Panc1 (cell line): ENCODE results near the gene ACSL6.
A peak's percentile ranks its signal among the peaks of the same experiment; 100 is the strongest.

ENCODE experiments used
- TF ChIP-seq, protein P1 (sequence below): fragments of 450-650 bp; IDR thresholded peaks from 2 replicates; pipeline ENCODE4 v1.5.1; 2017; ENCODE audit warnings: mild to moderate bottlenecking
- TF ChIP-seq, protein P2 (sequence below), 2 experiments: IDR thresholded peaks; 2 replicates each; pipeline ENCODE4 v1.6.1; 2011 to 2012; ENCODE audit warnings: low read depth in 2 of 2, control low read depth in 1 of 2, low read length in 1 of 2, mild to moderate bottlenecking in 1 of 2, moderate library complexity in 1 of 2; ENCODE audit not compliant: insufficient read depth in 1 of 2

- TF ChIP-seq, protein P1, sequence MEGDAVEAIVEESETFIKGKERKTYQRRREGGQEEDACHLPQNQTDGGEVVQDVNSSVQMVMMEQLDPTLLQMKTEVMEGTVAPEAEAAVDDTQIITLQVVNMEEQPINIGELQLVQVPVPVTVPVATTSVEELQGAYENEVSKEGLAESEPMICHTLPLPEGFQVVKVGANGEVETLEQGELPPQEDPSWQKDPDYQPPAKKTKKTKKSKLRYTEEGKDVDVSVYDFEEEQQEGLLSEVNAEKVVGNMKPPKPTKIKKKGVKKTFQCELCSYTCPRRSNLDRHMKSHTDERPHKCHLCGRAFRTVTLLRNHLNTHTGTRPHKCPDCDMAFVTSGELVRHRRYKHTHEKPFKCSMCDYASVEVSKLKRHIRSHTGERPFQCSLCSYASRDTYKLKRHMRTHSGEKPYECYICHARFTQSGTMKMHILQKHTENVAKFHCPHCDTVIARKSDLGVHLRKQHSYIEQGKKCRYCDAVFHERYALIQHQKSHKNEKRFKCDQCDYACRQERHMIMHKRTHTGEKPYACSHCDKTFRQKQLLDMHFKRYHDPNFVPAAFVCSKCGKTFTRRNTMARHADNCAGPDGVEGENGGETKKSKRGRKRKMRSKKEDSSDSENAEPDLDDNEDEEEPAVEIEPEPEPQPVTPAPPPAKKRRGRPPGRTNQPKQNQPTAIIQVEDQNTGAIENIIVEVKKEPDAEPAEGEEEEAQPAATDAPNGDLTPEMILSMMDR = peak; percentile 50; the same call in 1 of the 2 replicates
- TF ChIP-seq, protein P2, sequence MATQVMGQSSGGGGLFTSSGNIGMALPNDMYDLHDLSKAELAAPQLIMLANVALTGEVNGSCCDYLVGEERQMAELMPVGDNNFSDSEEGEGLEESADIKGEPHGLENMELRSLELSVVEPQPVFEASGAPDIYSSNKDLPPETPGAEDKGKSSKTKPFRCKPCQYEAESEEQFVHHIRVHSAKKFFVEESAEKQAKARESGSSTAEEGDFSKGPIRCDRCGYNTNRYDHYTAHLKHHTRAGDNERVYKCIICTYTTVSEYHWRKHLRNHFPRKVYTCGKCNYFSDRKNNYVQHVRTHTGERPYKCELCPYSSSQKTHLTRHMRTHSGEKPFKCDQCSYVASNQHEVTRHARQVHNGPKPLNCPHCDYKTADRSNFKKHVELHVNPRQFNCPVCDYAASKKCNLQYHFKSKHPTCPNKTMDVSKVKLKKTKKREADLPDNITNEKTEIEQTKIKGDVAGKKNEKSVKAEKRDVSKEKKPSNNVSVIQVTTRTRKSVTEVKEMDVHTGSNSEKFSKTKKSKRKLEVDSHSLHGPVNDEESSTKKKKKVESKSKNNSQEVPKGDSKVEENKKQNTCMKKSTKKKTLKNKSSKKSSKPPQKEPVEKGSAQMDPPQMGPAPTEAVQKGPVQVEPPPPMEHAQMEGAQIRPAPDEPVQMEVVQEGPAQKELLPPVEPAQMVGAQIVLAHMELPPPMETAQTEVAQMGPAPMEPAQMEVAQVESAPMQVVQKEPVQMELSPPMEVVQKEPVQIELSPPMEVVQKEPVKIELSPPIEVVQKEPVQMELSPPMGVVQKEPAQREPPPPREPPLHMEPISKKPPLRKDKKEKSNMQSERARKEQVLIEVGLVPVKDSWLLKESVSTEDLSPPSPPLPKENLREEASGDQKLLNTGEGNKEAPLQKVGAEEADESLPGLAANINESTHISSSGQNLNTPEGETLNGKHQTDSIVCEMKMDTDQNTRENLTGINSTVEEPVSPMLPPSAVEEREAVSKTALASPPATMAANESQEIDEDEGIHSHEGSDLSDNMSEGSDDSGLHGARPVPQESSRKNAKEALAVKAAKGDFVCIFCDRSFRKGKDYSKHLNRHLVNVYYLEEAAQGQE (IDR thresholded peaks at IDR 0.05; ENCODE audit: insufficient read depth in 1 of 2, low read depth in 2 of 2, low read length in 1 of 2) = no peak
Measured at GRCh38 chr5:132008163-132008473, 3.3 kb downstream of the ACSL6 start.
